DND-41 (cell line): ENCODE measurements around the gene SRCIN1.

Experiments
- CTCF ChIP-seq: IDR thresholded peaks from 2 replicates; pipeline ENCODE4 v1.5.1; 2012; ENCODE audit warnings: borderline replicate concordance, low read length, moderate library complexity, mild to moderate bottlenecking; ENCODE audit not compliant: poor library complexity, severe bottlenecking; ENCODE audit errors: extremely low read depth
- EZH2 ChIP-seq: IDR thresholded peaks from 3 replicates; pipeline ENCODE4 v1.6.1; 2012; ENCODE audit warnings: borderline replicate concordance, low read depth, mild to moderate bottlenecking, moderate library complexity, low read length, inconsistent platforms; ENCODE audit not compliant: severe bottlenecking

GRCh38 chr17:38583828-38584349 lies 21.9 kb downstream of the SRCIN1 start:
- TF ChIP-seq CTCF (no peak), EZH2 (no peak)
